Fibroblast of gingiva (primary cell): ENCODE results near the gene FTO.
A peak's percentile ranks its signal among the peaks of the same experiment; 100 is the strongest.

Source experiments
- DNase-seq: peaks from one replicate; pipeline ENCODE4 v3.0.0-alpha.2; 2011; ENCODE audit warnings: low read depth

Gene FTO

DNA sequence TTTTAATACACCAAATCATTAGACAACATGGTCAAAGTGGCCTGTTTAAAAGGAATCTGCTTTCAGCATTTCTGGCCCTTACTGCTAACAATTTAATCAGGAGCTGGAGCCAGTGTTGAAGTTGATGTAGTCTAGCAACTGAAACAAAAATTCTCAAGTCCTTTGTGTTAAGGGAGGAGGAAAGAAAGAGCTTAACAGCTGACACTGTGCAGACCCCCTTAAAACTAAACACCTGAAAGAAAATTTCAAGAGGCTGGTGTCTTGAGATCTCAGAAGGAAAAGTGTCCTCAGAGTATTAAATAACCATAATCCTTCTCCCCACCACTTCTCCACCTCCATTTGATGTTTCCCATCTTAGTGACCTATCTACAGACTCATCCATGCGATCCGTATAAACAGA is 232.1 kb downstream of the FTO start:
- DNase-seq: no peak

- no peak for DNase-seq
Measured at GRCh38 chr16:53936529-53936928, 232.6 kb downstream of the FTO start.

DNA sequence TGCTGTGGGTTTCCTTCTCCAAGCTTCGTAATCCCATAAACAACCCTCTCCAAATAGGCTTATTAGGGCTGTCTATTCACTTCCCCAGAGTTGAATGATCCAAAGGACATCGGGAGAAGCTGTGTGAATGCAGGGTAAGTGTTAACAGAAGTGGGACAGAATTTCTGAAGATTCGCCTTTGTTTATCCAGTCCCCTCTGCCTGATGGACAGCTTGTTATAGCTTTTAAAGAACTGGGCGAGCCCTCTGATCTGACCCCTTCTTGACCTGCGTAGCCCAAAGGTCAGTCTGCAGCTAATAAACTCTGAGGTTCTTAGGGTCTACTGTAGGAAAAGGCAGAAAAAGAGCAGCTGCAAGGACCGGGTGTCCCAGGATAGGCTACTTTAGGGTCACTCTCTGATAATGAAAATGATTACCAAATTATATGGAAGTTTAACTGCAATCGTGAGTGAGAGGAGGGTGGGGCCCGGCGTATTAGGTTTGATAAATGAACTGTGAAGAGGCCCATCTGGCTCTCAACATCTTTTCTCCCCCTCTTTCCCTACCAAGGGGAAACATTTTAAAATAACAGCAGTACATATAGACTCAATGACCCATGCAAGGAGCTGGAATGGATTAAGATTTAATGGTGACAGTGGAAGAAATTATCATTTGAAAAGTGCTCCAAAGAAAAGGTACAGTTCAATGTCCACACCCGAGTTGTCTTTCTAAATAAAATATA is 233.4 kb downstream of the FTO start:
- no peak for DNase-seq

GRCh38 chr16:53944025-53944424 is 240.1 kb downstream of the FTO start:
- DNase-seq: no peak

- peak; percentile 50 for DNase-seq
Measured at GRCh38 chr16:53945996-53946395, 242.0 kb downstream of the FTO start.

- no peak for DNase-seq
Measured at GRCh38 chr16:53946746-53947386, 242.9 kb downstream of the FTO start.

- no peak for DNase-seq
Measured at GRCh38 chr16:53947642-53948041, 243.7 kb downstream of the FTO start.

DNA sequence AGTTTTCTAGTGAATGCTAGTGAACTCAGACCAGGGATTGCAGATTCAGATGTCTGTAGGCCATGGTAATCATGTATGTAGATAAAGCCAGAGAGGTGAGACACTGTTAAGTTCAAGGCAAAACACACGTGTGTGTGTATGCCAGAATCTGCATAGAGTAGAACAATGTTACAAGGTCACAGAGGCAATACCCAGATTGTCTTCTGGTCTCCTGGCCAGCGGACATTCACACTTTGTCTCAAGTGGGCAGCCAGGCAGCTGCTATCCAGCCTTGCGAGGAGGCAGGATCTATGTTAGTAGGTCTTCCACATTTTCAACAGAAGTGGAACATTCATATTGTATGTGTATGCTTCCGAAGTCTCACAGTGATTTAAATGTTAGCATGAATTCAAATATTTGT is 244.4 kb downstream of the FTO start:
- DNase-seq: no peak

GRCh38 chr16:53948734-53949430 is 244.9 kb downstream of the FTO start:
- DNase-seq: no peak

GRCh38 chr16:53949715-53950410 is 245.9 kb downstream of the FTO start:
- peak; percentile 17 for DNase-seq

DNA sequence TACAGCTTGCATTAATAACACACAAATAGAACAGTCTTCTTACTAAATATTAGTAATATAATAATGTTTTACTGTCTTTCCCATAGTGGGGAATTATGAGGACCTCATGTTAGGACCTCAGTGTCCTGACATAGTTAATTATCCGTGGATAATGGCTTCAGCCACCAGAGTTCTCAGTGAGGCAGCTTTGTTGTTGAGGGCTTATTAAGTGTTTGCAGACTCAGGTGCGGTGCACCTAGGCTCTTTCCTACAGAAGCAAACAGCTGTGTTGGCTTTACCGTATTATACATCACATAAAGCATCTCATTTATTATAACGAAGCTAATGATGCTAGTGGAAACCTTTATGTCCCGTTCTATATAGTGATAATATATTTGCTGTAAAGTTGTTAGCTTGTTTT is 246.7 kb downstream of the FTO start:
- no peak for DNase-seq

GRCh38 chr16:53952215-53953208 is 248.6 kb downstream of the FTO start:
- DNase-seq: no peak

DNA sequence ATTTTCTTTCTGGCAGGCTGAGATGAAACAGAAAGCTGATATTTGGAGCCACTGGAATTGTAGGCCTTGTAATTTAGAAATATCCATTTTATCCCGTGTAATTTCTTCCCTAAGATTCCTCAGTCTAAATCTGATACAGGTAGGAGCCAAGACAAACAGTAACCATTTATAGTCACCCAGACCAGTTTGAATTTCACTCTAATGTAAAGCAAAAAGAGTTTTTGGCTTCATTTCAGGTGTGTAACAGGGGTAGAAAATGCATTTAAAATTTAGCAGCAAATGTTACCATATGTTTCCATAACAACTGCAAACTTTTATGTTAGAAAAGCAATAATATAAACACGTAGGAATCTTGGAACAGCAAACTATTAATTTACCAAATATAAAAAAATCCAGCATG is 249.4 kb downstream of the FTO start:
- no peak for DNase-seq

DNA sequence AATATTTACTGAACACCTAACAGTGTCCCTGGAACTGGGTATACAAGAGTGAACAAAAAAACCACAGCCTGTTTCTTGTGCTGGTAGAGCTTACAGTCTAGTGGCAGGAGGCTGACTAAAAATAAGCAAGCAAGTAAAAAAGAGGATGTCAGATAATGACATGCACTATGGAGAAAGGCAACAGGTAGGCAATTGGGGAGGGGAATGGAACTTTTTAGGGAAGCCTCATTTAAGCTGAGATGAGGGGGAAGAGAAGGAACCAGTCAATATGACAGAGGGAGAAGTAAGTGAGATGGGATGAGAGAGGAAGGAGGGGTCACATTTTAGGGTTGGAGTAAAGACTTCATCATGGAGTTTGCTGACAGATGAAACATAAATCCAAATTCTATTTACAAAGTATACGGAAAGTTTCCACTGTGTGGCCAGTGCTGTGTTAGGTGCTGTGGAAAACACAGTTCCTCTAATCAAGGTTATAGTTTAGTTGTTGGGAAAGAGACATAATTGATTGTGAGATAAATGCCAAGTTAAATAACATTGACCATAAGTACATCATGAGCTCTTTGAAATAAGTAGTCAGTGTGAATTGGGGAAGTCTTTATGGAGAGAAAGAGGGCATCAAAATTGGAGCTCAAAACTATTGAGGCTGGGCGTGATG is 251.4 kb downstream of the FTO start:
- no peak for DNase-seq

DNA sequence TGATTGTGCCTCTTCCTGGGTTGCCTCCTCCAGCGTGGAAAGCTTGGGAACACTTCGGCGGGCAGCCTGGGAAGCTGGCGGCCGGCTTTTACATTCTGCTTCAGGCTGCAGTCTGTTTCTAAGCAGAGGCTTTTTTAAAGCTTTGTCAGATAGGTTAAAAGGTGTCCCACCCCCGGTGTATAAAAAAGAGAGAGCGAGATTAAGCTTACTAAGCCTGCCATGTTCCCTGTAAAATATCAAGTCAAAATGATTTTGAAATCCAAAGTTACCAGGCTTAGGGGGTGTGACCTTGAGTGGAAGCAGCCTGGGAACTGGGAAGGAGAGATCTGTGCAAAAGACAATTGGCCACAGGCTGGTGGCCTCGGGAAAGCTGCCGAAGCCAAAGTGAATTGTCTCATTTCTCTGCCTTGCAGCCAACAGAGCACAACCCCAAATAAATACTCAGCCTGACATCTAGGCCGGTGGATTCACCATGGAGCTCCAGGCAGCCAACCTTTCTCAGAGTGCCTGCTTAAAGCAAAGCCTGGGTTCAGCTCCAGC is 254.5 kb downstream of the FTO start:
- peak; percentile 10 for DNase-seq

DNA sequence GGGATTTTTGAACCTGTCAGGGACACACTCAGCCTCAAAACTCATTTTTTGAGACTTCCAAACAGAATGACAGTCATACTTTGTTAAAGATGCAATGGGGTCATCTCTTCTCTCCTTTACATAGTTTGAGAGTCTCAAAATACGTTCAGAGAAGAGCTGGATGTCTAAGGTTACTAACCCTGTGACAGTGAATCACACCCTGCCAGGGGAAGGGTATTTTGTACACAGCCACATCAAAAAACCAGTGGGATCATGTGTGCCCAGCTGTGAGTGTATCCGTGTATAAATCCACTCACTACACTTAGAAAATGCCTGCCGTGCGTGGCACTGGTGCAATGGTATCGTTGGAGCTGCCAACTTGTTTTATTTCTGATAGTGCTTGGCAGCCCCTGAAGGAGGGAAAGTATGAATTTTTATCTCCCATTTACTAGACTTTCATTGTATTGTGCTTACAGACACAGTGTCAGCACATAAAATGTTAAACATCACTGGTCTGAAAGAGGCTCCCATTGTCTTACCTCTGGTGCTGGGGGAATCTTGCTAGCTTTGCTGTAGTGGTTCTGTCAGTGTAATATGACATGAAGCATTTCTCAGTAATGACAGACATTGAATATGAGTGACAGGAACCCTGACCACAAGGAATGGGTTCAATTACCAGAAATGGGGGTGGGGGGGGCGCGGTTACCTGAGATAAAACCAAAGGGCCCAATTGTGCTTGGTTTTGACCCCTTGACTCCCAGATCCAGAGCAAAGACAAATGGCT is 256.3 kb downstream of the FTO start:
- no peak for DNase-seq

DNA sequence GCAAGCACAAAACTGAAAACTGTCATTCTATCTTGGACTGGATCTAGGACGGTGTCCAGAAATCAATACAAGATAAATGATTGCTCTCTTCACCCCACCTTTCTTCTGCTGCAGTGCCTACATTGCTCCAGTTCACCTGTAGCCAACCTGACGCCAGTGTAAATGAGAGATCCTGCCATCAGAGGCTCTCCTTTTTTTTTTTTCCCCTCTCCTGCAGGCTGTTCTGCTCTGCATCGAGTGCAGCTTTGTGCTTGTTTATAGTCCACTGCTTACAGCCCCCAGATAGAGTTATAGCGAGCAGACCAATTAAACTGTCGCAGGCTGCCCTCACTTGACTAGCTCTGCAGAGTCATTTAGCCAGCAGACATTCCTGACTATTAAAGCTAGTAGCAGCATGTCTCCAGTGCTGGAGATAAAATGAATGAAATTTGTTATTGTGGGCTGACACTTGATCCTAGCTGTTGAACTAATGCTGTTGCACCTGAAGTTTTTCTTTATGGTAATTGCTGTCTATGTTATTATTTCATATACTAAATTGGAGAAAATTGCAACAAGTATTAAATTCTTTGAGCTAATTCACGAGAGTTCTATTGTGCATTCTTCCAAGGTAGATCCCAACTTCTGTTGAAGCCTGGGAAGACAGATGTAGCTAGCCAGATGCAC is 257.1 kb downstream of the FTO start:
- no peak for DNase-seq

DNA sequence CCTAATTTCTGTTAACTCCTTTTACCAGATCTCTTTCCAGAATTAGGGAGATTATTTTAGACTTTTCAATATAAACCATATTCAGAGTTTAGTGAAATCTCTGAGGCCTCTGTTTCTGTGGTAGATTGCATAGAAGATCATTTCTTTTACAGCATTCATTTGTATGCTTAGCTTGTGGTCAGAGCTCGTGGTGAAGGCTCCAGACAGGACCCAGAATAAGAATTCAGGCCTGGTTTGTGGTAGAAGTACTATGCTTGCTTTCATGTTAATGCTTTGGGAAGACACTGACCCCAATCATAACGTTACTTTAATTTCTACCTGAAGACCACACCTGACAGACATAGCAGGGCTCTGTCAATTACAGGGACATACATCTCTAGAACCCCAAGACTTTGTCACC is 258.1 kb downstream of the FTO start:
- DNase-seq: no peak

DNA sequence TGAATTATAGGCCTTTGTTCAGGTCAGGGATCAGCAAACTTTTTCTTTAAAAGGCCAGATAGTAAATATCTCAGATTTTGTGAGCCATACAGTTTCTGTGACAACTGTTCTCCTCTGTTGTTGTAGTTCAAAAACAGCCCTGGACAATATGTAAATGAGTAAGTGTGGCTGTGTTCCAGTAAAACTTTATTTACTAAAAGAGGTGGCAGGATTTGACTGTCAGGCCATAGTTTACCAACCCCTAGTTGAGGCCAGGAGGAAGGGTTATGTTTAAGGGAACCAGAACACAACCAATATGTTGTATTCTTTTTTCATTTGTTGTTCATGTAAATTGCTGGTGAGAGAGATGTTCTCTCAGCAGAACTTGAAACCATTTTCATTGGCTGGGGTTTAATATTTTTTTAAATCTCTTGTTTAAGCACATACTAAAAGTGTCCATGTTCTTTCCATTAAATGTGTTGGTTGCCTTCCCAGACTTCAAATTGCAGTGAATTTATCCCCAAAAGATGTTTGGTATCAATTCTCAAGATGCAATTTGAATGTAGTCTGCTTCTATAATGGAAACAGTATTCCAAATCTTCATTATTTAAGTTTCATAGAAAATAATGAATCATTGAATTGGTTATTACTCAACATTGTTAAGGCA is 260.3 kb downstream of the FTO start:
- peak; percentile 34 for DNase-seq
